Measurements from ENCODE around the gene TNIP3.
"Not testable (repeated sequence)": the region's sequence is repeated elsewhere in the genome, so short reads cannot be mapped to it uniquely, and the experiment has no call there.

TNIP3 gene

GRCh38 chr4:121176082-121176934 lies 12.2 kb upstream of the TNIP3 start:
- no peak for DNase-seq

- DNase-seq = not testable (repeated sequence)
Measured at GRCh38 chr4:121171477-121171876, 7.4 kb upstream of the TNIP3 start.

- no peak for DNase-seq
Measured at GRCh38 chr4:121168446-121169281, 4.5 kb upstream of the TNIP3 start.

- DNase-seq = no peak
Measured at GRCh38 chr4:121166976-121167375, 2.9 kb upstream of the TNIP3 start.

- no peak for DNase-seq
Measured at GRCh38 chr4:121165206-121165605, 1.1 kb upstream of the TNIP3 start.

GRCh38 chr4:121156822-121157769 lies 7.0 kb downstream of the TNIP3 start:
- no peak for DNase-seq

- no peak for DNase-seq
Measured at GRCh38 chr4:121155893-121156292, 8.2 kb downstream of the TNIP3 start.

- no peak for DNase-seq
Measured at GRCh38 chr4:121154103-121154515, 10.0 kb downstream of the TNIP3 start.

- no peak for DNase-seq
Measured at GRCh38 chr4:121151942-121152341, 12.2 kb downstream of the TNIP3 start.

- DNase-seq = no peak
Measured at GRCh38 chr4:121150486-121150885, 13.6 kb downstream of the TNIP3 start.

GRCh38 chr4:121150003-121150402 lies 14.1 kb downstream of the TNIP3 start:
- no peak for DNase-seq

GRCh38 chr4:121148621-121149020 lies 15.5 kb downstream of the TNIP3 start:
- DNase-seq = no peak

GRCh38 chr4:121148000-121148399 lies 16.1 kb downstream of the TNIP3 start:
- DNase-seq = no peak

- DNase-seq = no peak
Measured at GRCh38 chr4:121146530-121146929, 17.6 kb downstream of the TNIP3 start.

- DNase-seq = no peak
Measured at GRCh38 chr4:121145430-121145829, 18.7 kb downstream of the TNIP3 start.

GRCh38 chr4:121144021-121144420 lies 20.1 kb downstream of the TNIP3 start:
- no peak for DNase-seq

- no peak for DNase-seq
Measured at GRCh38 chr4:121143131-121143530, 21.0 kb downstream of the TNIP3 start.

GRCh38 chr4:121140716-121141460 lies 23.2 kb downstream of the TNIP3 start:
- DNase-seq = no peak

GRCh38 chr4:121139533-121140222 lies 24.4 kb downstream of the TNIP3 start:
- DNase-seq = peak; percentile 2

GRCh38 chr4:121138039-121138825 lies 25.9 kb downstream of the TNIP3 start:
- no peak for DNase-seq

- DNase-seq = no peak
Measured at GRCh38 chr4:121130326-121130660, 33.8 kb downstream of the TNIP3 start.

Measured in SHP77 treated with DMSO at 0.1 percent for 48 hours (cell line).